Endometrial microvascular endothelial cells (primary cell): ENCODE results near the gene LRRC71. TPM values are rescaled to one million over a fixed set of nuclear protein-coding genes. Genes with fewer than 3 reads are reported as not detected.
"Not testable (repeated sequence)": the region's sequence is repeated elsewhere in the genome, so short reads cannot be mapped to it uniquely, and the experiment has no call there.

Experiments
- in situ Hi-C: cut with HindIII; loops from 2 replicates; pipeline ENCODE4 v1.10.0; 2017; ENCODE audit warnings: low sequenced_read_pairs, low pct_unique_long_range_greater_than_20kb; ENCODE audit errors: inconsistent ontology term
- total RNA-seq: library from RNA; depleted of rRNA; stranded (reverse); fragments of >200 nt; gene quantifications from one replicate; pipeline ENCODE4 v1.2.3, GENCODE V29; 2015; ENCODE audit errors: inconsistent ontology term

Gene LRRC71
- total RNA-seq, 1 donor from 2014 or later = not detected

- in situ Hi-C loops = no loop called here
Observed at GRCh38 chr1:156923670-156924477, 3.4 kb downstream of the LRRC71 start.

- in situ Hi-C loops = no loop called here
Observed at GRCh38 chr1:156924478-156925153, 4.2 kb downstream of the LRRC71 start.

- in situ Hi-C loops = no loop called here
Observed at GRCh38 chr1:156925154-156926010, 5.0 kb downstream of the LRRC71 start.

- in situ Hi-C loops = no loop called here
Observed at GRCh38 chr1:156926175-156926574, 5.7 kb downstream of the LRRC71 start.

- in situ Hi-C loops = not testable (repeated sequence)
Observed at GRCh38 chr1:156926695-156927094, 6.3 kb downstream of the LRRC71 start.

GRCh38 chr1:156927215-156928042 lies 7.0 kb downstream of the LRRC71 start:
- in situ Hi-C loops = no loop called here

GRCh38 chr1:156928043-156928602 lies 7.7 kb downstream of the LRRC71 start:
- in situ Hi-C loops = no loop called here

- in situ Hi-C loops = no loop called here
Observed at GRCh38 chr1:156929596-156930238, 9.3 kb downstream of the LRRC71 start.

- in situ Hi-C loops = no loop called here
Observed at GRCh38 chr1:156930483-156930882, 10.1 kb downstream of the LRRC71 start.

GRCh38 chr1:156931211-156931952 lies 10.9 kb downstream of the LRRC71 start:
- in situ Hi-C loops = no loop called here

GRCh38 chr1:156931974-156932710 lies 11.7 kb downstream of the LRRC71 start:
- in situ Hi-C loops = no loop called here

GRCh38 chr1:156933136-156933535 lies 12.7 kb downstream of the LRRC71 start:
- in situ Hi-C loops = no loop called here

GRCh38 chr1:156935505-156936128 lies 15.2 kb downstream of the LRRC71 start:
- in situ Hi-C loops = no loop called here

- in situ Hi-C loops = no loop called here
Observed at GRCh38 chr1:156936191-156936590, 15.8 kb downstream of the LRRC71 start.

- in situ Hi-C loops = no loop called here
Observed at GRCh38 chr1:156936721-156937220, 16.3 kb downstream of the LRRC71 start.

GRCh38 chr1:156937883-156938282 lies 17.5 kb downstream of the LRRC71 start:
- in situ Hi-C loops = no loop called here
